ENCODE results near the gene TTC3. TPM values are rescaled to one million over a fixed set of nuclear protein-coding genes. Genes with fewer than 3 reads are reported as not detected.

TTC3 gene
- total and polyA plus RNA-seq, 2 of the 13 experiments (the other 11 are each of a cell fraction or from before 2014, with no cell fraction given): 55.7 to 108 TPM

- TF ChIP-seq YEATS2 (CRISPR knock-in tag; IDR thresholded peaks at IDR 0.05; ENCODE audit: borderline replicate concordance) (no peak), MXI1 (IDR thresholded peaks at IDR 0.05; ENCODE audit: borderline replicate concordance, low read depth, low read length) (no peak)
Observed at GRCh38 chr21:37195610-37196009, 122.6 kb downstream of the TTC3 start (continued).

- WGBS (ENCODE audit: low lambda C conversion rate): 91% methylated on average over 8 of the region's 8 CpGs
- ChIA-PET CTCF (ENCODE audit: low intra/inter-chr PET ratio, low total read pairs) (no interaction called here), POLR2A (no interaction called here)
- TF ChIP-seq ZNF446 (CRISPR knock-in tag; IDR thresholded peaks at IDR 0.05) (no peak), SKI (IDR thresholded peaks at IDR 0.05; ENCODE audit: partially characterized antibody) (no peak)
- Histone ChIP-seq H3K9me3 (ENCODE audit: low read length) (no peaks in the 10 kb centered on the region), H3K27me3 (ENCODE audit: control insufficient read depth in 1 of 2, insufficient read depth in 2 of 2, low read length in 2 of 2) (no peaks in the 10 kb centered on the region), H3K4me1 (ENCODE audit: insufficient read depth, low read length) (no peaks in the 10 kb centered on the region), H3K36me3 (replicated peaks in 1 of 2; ENCODE audit: control insufficient read depth in 1 of 2, insufficient read depth in 2 of 2, low read length in 2 of 2) (peaks cover 34 to 89% of the 10 kb centered on the region in 2 experiments), H3K4me2 (ENCODE audit: low read depth, low read length) (no peak overlapping the region), H3K4me3 (replicated peaks in 1 of 3; ENCODE audit: insufficient read depth in 1 of 3, low read depth in 2 of 3, low read length in 3 of 3) (no peak overlapping the region), H3K79me2 (ENCODE audit: insufficient read depth, low read length) (no peaks in the 10 kb centered on the region), H4K20me1 (ENCODE audit: insufficient read depth, low read length) (no peaks in the 10 kb centered on the region), H3K27ac (ENCODE audit: extremely low read length, insufficient read depth, low read length) (no peak overlapping the region), H2AFZ (ENCODE audit: low read length) (no peak overlapping the region), H3K9ac (ENCODE audit: insufficient read depth, low read depth, low read length) (no peak overlapping the region)
- in situ Hi-C loops (cut with HindIII; ENCODE audit: extremely low pct_ligation_motif_present, low pct_unique_long_range_greater_than_20kb) (no loop called here), intact Hi-C loops (cut with micrococcal nuclease; ENCODE audit: unreplicated experiment) (no loop called here)
- no peak for ATAC-seq
- DNase-seq (ENCODE audit: low spot score): no peak
- BruUV-seq (replicated peaks): no TSS peak
- no peak for FAIRE-seq
Observed at GRCh38 chr21:37196847-37197246, 123.8 kb downstream of the TTC3 start.

- FAIRE-seq: no peak
- WGBS (ENCODE audit: low lambda C conversion rate): 94% methylated on average over 4 of the region's 4 CpGs
- Histone ChIP-seq H3K36me3 (replicated peaks in 1 of 2; ENCODE audit: control insufficient read depth in 1 of 2, insufficient read depth in 2 of 2, low read length in 2 of 2) (peaks cover 36 to 85% of the 10 kb centered on the region in 2 experiments), H3K79me2 (ENCODE audit: insufficient read depth, low read length) (no peaks in the 10 kb centered on the region), H3K9ac (ENCODE audit: insufficient read depth, low read depth, low read length) (no peak overlapping the region), H3K9me3 (ENCODE audit: low read length) (no peaks in the 10 kb centered on the region), H3K4me3 (replicated peaks in 1 of 3; ENCODE audit: insufficient read depth in 1 of 3, low read depth in 2 of 3, low read length in 3 of 3) (no peak overlapping the region), H3K27ac (ENCODE audit: extremely low read length, insufficient read depth, low read length) (no peak overlapping the region), H3K27me3 (ENCODE audit: control insufficient read depth in 1 of 2, insufficient read depth in 2 of 2, low read length in 2 of 2) (no peaks in the 10 kb centered on the region), H3K4me2 (ENCODE audit: low read depth, low read length) (no peak overlapping the region), H2AFZ (ENCODE audit: low read length) (no peak overlapping the region), H4K20me1 (ENCODE audit: insufficient read depth, low read length) (no peaks in the 10 kb centered on the region), H3K4me1 (ENCODE audit: insufficient read depth, low read length) (no peaks in the 10 kb centered on the region)
- no TSS peak for BruUV-seq (replicated peaks)
- no peak for DNase-seq (ENCODE audit: low spot score)
- ChIA-PET CTCF (ENCODE audit: low intra/inter-chr PET ratio, low total read pairs) (no interaction called here), POLR2A (no interaction called here)
- no peak for ATAC-seq
- TF ChIP-seq ZNF83 (CRISPR knock-in tag; IDR thresholded peaks at IDR 0.05; ENCODE audit: borderline replicate concordance) (no peak), ZFAT (CRISPR knock-in tag; conservative IDR thresholded peaks at IDR 0.05) (no peak), ZNF276 (CRISPR knock-in tag; IDR thresholded peaks at IDR 0.05; ENCODE audit: low read depth) (no peak), SOX5 (CRISPR knock-in tag; IDR thresholded peaks at IDR 0.05; ENCODE audit: borderline replicate concordance) (no peak), MLLT10 (CRISPR knock-in tag; IDR thresholded peaks at IDR 0.05) (no peak), ZNF792 (CRISPR knock-in tag; IDR thresholded peaks at IDR 0.05) (no peak), ZNF329 (CRISPR knock-in tag; IDR thresholded peaks at IDR 0.05; ENCODE audit: low read depth) (no peak), DRAP1 (CRISPR knock-in tag; IDR thresholded peaks at IDR 0.05) (no peak)
- in situ Hi-C loops (cut with HindIII; ENCODE audit: extremely low pct_ligation_motif_present, low pct_unique_long_range_greater_than_20kb): no loop called here
- intact Hi-C loops (cut with micrococcal nuclease; ENCODE audit: unreplicated experiment): no loop called here
Observed at GRCh38 chr21:37197746-37198145, 124.7 kb downstream of the TTC3 start.

Data from HepG2 (cell line).